ENCODE results near the gene ANO1.
"Not testable (repeated sequence)": the region's sequence is repeated elsewhere in the genome, so short reads cannot be mapped to it uniquely, and the experiment has no call there.

Gene ANO1

DNA sequence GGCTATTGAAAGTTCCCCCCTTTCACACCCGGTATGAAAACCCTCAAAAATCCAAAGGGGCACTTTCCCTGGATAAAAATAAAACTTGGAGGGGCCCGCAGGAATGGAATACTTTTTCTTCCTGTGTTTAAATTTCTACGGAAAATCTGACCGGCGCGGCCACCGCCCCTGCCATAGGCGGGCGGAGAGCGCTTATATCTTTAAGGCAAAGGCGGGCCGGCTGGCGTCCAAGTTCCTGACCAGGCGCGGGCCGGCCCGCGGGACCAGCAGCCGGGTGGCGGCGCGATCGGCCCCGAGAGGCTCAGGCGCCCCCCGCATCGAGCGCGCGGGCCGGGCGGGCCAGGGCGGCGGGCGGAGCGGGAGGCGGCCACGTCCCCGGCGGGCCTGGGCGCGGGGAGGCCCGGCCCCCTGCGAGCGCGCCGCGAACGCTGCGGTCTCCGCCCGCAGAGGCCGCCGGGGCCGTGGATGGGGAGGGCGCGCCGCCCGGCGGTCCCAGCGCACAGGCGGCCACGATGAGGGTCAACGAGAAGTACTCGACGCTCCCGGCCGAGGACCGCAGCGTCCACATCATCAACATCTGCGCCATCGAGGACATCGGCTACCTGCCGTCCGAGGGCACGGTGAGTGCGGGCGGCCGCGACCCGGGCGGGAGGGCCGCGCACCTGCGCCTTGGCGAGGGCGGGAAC is at the start of gene ANO1:
Gene ANO1, plus strand, starts transcription at position 223 of the 686 bp plus-strand sequence. Its CDS starts 290 bp downstream, at position 513.
- DNase-seq = no peak

DNA sequence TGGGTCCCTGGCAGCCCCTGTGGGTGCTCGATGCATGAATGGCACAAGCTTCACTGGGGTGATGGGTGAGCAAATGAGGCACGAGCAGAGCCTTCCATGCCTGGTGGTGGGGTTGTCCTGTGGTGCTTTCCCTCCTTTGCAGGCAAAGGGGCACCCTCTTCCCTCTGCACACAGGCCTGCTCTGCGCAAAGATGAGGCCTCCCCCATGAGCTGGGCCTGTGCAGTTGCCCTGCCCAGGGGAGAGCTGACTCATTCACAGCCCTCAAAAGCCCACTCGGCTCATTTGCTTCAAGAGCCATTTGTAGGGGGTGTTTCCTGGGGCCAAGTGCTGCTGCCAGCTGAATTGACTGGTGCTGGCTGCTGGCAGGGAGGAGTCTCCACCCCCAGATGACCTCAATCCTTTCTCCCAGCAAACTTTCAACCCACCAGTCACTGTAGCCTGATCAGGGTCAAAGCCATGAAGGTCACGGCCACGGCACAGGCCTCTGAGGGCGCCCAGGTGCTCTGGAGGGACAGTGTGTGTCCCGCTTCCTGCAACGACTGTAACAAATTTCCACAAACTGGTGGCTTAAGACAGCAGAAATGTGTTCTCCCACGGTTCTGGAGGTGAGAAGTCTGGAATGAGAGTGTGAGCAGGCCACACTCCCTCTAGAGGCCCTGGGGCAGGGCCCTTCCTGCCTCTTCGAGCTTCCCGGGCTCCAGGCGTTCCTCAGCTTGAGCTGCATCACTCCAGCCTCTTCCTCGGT is 48.8 kb upstream of the ANO1 start:
- no peak for DNase-seq

DNA sequence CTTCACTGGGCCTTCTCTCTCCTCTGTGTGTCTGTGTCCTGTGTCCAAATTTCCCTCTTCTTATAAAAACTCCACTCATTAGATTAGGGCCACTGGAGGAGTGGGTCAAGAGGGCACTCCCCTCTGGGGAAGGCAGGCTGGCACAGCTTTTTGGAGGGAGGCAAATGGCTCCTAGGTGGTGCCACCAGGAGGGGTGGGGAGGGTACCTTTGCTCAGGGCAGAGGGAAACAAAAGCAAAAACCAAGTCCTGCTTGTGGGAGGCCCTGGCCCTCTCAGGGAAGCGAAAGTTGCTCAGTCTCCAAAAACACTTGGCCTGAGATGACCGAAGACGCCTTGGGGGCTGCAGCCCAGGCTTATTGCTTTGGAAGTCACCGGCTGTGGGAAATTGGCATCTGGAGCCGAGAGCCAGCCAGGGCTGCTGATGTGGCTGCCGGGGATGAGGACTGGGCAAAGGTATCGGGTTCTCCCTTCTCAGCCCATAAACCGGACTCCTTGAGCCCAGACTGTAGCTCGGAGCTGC is 48.2 kb upstream of the ANO1 start:
- no peak for DNase-seq

DNA sequence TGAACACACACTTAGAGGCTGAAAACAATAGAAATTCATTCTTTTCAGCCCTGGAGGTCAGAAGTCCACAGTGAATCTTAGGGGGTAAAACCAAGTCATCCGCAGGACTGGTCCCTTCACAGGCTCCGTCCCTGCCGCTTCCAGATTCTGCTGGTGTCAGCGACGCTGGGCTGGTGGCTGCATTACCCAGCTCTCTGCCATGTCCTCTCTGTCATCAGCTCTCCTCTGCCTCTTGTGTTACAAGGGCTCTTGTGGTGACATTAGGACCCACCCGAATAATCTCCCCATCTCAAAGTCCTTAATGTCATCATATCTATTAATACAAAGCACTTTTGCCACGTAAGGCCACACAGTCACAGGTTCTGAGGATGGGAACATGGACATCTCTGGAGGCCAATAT is 47.7 kb upstream of the ANO1 start:
- DNase-seq = no peak

DNA sequence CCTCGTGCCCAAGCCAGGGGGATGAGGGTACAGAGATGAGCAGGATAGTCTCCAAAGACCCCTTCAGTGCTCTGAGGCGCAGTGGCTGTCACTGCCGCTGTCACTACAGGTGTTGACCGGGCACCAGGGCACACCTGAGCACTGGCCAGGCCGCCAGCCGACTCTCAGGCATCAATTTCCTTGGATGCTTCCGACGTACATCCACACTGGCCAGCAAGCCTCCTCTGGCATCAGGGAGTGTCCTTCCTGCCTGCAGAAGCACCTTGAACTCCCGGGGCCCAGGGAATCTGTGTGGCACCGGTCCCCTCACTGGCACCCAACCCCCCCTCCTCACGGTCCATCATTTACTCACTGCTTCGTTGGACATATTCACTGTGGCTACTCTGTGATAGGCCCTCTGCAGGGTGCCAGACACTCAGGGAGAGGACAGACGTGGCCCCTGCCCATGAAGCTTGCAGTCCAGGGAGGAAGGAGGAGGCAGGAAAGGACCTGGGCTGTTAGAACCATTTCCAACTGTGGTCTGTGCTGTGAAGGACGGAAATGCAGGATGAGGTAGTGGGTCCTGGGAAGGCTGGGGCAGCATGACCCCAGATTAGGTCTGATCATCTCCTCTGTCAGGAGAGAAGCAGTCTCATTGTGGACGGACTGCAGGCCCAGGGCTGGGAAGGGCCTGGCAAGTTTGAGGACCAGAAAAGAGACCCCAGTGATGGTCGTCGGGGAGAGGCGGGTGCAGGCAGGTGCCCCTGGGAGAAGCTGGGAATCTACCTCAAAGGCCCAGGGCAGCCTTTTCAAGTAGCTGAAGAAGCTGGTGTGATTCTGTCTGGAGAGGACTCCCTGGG is 46.3 kb upstream of the ANO1 start:
- no peak for DNase-seq

DNA sequence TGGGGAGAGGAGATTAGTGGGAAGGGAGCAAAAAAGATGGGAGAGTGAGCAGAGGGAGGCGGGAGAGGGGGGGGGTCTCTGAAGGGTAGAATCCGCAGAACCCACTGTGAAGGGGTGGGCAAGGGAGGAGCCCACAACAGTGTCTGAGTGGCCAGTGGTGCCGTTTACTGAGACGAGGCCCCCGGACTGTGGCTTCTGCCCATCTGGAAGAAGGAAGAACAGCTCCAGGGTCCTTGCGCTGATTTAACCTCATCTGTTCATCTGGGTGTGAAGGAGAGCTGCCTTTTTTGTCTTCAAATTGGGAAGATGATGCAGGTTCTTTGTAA is 45.7 kb upstream of the ANO1 start:
- no peak for DNase-seq

DNA sequence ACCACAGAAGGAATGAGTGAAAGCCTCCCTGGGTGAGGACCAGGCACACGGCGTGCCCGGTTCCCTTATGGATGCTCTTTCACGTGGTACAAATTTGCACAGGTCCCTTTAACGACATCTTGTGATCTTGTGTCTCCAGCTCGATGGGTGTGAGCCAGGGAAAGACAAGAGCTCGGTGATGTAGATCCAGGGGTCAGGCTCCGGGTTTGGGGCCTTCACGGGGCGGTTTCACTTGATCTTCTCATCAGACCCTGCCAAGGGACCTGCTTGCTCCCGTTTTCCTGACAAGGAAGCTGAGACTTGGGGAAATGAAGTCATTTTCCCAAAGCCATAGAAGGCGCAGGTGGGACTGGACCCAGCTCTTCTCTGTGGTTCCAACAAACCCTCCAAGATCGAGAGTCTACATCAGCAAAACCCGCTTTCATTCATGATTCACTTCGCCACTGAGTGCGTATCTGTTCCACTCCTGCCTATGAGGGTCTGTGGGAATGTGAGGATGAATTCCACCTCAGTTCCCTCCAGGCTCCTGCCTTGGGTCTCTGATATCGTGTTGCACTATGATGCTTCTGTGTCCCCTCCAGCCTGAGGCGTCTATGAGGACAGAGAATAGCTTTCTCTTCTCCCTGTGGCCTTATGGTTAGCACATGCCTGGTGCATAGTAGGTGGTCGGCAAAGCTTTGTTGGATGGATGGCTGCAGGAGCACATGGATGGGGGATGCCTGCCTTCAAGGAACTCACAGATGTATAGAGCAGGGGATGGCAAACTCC is 45.0 kb upstream of the ANO1 start:
- no peak for DNase-seq

DNA sequence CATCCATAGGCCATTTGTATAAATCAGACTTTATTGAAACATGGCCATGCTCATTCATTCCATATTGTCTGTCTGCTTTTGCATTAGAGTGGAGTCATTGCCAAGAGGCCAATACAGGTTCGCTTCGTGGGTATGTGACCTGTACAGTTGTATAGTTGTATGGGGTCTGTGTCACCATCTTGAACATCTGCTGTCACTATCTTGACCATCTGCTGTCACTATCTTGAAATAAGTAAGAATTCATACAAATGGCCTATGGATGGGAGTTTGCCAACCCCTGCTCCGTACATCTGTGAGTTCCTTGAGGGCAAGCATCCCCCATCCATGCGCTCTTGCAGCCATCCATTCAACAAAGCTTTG is 44.4 kb upstream of the ANO1 start:
- DNase-seq = peak; percentile 65

DNA sequence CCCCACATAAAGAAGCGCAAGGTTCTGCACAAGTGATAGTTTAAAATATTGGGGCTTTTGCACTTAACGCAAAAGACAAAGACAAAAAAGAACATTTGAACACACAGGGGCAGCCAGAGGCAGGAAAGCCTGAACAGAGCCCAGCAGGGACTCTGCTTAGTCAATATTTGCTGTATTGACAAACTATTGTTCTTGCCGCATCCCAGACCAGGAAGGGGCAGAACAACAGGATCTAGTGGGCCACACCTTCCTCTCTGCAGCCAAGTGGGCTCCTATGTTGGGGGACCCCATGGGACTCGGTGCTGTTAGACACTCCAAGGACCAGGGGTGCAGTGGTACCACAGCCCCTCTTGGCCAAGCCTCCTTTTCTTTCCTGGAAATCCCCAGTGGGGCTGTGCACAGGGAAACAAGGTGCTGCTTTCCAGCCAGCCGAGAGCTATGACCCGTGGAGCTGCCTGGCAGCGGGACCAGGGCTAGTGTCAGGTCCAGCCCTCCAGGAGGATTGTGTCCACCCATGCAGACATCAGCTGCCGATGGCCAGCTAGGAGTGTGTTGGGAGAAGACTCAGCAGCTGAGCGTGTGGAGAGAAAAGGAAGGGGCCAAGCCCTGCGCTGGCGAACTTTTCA is 43.3 kb upstream of the ANO1 start:
- DNase-seq = no peak

DNA sequence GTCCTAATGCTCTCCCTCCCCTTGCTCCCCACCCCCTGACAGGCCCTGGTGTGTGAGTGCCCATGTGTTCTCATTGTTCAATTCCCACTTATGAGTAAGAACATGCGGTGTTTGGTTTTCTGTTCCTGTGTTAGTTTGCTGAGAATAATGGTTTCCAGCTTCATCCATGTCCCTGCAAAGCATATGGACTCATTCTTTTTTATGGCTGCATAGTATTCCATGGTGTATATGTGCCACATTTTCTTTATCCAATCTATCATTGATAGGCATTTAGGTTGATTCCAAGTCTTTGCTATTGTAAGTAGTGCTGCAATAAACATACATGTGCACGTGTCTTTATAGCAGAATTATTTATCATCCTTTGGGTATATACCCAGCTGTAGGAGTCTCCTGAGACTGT is 42.5 kb upstream of the ANO1 start:
- not testable (repeated sequence) for DNase-seq

DNA sequence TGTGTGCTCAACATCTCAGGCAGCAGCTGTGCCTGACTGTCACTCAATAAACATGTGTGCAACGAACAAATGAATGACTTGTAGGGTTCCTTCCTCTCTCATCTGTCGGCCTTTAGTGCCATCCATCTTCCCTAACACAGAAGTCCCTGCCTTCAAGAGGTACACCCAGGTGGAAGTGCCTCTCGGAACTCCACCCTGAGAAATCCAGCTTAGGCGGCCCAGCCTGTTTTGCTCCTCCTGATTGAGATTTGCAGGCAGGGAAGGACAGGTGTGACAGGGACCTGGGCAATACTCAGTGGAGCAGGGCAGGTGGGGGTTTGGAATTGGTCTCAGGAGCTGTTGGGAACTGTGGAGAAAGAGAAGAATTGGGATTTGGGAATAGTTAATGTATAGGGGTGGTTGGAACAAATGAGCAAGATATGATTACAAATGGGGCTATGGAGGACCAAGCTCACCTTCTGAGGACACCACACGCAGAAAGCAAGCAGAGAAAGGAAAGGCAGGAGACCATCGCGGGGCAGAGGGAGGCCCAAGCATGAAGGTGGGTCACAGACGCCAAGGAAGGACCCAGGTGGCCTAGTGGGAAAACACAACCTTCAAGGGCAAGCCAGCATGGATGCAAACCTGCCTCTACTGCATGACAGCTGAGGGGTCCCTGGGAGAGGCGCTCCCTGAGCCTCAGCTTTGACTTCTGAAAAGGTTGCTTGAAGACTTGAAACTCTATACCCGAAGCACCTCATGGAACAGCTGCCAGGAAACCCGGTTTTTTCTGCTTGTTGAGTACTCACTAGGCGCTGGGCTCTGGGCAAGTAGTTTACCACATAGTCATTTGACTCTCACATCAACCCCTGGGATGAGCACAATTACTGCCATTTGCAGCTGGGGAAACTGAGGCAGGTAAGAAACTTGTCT is 40.9 kb upstream of the ANO1 start:
- DNase-seq = no peak

DNA sequence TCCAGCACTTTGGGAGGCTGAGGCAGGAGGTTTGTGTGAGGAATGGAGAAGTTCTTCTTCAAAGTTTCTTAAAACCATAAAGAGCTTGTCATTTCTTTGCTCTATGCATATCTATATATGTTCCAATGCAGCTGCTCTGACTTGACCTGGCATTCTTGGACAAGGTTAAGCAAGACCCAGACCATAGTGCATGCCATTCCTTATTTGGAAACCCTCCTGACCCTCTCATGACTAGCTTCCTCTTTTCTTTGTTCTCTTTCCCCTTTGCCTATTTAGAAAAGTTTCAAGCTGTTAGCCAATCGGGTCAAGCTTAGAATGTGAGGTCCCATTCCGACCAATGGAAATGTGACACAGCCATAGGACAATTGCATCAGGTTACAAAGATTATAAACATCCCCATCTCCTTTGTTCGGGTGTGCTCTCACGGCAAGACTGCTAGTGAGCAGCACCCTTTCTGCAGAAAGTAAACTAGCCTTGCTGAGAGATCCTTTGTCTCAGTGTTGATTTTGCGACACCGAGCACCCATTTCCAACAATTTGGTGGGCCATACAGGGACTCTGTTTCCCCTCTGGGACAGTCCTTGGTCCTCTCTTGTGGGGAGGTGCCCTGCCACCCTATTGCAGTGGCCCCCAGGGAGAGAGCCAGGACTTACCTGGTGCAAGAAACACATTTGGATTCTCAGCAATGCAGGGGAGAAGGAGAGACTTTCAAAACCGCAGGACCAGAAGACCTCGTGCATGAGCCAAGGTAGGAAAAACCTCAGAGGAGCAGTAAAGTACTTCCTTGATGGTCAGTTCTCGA is 39.9 kb upstream of the ANO1 start:
- DNase-seq = no peak

DNA sequence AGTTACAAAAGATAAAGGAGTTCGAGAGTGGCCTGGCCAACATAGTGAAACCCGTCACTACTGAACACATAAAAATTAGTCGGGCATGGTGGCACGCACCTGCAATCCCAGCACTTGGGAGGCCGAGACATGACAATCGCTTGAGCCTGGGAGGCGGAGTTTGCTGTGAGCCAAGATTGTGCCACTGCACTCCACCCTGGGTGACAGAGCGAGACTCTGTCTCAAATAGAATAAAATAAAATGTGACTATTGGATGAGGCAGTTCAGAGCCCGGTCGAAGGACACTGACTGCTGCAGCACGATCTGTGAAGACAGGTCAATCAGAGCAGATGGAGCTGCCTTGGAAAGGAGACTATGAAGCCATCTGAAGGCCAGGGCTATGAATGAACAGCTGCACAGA is 37.7 kb upstream of the ANO1 start:
- DNase-seq = no peak

DNA sequence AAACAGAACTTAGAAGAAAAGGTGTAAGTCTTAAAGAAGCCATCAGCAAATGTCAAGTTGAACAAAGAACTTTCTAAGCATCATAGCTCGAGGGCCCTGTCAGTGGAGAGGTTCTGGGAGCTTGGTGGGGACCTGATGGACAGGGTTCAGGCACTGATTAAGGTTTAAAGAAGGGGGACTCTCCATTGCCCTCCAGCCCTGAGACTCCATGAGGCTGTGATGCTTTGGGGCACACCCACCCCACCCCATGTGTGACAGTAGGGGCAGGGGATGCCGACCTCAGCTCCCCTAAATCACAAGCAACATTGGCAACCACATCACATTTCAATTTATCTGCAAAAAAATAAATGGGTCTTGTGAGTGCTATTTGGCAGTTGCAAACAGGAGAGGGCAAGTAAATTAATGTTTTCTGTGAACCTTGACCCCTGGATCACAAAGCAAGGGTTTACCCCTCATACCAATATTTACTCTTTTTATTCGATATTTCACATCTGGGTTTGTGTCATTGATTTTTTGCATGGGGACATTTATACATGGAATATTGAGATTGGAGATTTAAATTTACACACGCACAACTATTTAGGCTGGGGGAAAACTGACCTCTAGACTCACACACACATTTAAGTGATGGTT is 37.1 kb upstream of the ANO1 start:
- no peak for DNase-seq

DNA sequence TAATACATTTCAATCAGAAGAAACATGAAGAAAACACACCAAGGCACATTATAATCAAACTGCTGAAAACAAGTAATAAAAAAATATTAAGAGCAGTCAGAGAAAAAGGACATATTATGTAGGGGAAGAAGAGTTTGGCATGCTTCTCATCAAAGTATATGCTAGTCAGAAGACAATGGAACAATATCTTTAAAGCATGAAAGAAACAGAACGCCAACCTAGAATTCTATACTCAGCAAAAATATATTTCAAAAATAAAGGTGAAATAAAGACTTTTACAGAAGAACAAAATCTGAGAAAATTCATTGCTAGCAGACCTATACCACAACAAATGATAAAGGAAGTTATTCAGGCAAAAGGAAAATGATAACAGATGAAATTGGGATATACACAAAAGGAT is 34.6 kb upstream of the ANO1 start:
- no peak for DNase-seq

DNA sequence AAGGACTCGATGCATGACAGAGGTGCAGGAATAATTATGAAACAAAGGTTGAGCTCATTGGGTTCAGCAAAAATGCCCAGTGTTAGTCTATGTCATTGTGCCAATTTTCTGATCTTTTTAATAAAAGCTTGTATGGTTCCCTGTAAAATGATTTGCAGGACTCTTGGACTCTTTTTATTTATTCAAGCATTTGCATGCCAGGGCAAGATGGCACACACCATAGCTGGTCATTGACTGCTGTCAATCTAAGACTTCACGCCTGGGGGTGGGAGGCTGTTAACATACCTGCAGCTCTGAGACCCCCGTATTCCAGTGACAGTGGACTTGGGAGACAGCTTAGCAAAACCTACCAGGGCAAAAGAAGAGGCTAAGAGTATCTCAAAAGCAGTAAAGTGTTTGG is 32.0 kb upstream of the ANO1 start:
- DNase-seq = no peak

DNA sequence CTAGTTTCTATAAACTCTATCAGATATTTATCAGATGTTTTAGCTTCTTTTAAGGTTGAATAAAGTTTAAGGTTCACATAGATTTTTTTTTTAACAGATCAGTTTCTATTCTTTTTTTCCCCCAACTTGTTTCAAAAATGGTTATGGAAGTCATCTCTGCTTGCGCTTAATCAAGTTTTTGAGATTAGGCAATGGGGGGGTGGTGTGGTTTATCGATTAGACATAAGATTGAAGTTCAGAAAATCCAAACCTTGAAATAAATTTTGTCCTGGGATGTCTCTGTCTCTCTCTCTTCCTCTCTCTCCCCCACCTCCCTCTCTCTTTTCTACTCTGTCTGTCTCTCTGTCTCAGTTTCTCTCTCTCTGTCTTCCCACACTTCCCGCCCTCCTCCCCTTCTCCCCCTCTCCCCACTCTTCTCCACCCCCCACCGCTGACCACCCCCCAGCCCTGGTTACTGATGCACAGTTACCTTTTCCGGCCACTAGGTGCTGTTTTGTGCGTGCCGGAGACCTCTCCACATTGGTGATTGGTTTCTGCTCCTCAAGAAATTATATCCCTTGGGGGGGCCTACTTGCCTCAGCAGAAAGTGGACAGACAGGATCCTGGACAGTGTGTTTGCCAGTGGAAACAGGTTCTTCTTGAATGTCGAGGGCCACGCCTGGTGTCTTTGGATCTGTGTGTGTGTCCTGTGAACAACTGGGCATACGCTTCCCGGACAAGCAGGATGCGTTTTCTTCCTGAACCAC is 29.7 kb upstream of the ANO1 start:
- DNase-seq = no peak

DNA sequence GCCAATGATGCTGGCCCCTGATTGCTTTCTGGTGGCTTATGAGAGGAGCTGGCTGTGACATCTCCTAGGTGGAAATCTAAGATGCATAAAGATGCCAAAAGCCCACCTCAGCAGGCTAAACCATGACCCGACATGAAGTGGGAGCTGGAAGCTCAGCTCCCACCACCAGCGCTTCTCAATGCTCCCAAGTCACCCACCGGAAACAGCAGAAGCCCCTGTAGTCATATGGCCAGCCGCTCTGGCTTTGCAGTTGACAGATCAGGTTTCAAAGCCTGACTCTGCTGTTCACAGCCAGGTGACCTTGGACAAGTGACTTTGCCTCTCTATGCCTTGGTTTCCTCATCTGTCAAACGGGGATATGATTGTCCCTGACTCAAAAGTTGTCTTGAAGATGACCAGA is 29.1 kb upstream of the ANO1 start:
- DNase-seq = no peak

DNA sequence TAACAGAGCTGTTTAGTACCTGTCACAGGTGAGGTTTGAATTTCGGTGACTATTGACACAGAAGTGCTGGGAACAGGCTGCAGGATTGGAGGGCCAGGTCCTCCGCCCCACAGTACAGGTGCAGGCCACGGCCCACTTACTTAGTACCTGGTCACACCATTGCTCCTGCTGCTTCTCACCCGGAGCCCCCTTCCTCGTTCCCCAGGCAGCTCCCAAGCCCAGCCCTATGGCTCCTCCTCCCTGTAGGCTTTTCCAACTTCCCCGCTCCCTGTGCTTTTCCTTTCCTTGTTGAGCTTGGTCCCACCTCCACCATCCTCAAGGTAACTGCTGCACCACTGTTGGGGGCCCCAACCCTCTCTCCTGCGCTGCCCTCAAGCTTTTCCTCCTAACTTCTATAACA is 27.9 kb upstream of the ANO1 start:
- DNase-seq = no peak
